GM12872 (cell line): ENCODE data around the gene EIF1B.

Experiments used
- CTCF ChIP-seq: IDR thresholded peaks from 3 replicates; pipeline ENCODE4 v1.5.1; 2011; ENCODE audit warnings: low read depth, mild to moderate bottlenecking, low read length, moderate library complexity; ENCODE audit not compliant: insufficient read depth

The EIF1B gene

DNA sequence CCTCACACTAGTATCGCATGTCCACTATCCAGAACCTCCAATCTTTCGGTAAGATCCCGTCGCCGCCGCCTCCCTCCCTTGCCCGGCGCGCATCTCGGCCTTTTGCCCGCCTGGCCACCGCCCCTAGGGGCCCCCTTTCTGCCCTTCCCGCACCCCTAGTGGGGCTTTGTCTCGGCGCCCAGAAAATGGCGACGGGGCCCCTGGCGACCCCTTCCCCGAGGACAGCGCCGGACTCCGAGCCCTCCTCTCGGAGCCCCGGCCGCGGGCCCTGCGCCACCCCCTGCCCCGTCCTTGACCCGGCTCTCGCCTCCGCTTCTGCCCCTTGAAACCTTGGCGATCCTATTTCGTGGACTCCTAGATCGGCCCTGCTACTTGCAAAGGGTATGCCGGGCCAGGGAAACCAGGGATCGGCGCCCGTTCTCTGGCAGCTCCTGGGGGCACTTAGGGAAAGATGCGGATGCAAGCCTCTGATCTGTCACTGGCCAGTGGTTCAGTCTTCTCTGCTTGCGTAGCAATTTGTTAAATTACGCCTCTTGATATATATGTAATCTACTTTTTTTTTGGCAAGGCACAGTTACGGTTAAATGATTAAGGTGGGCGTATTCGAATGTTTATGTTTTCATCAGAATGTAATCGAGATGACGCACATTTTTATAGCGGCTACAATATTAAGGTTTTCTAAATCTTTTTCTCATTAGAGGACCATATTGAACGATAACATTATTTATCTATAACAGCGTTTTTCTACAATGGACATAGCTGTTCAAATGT is 603 bp downstream of the EIF1B start:
- TF ChIP-seq CTCF: no peak

- no peak for TF ChIP-seq CTCF
Observed at GRCh38 chr3:40310705-40311104, 1.2 kb downstream of the EIF1B start.

- no peak for TF ChIP-seq CTCF
Observed at GRCh38 chr3:40312661-40313226, 3.2 kb downstream of the EIF1B start.

DNA sequence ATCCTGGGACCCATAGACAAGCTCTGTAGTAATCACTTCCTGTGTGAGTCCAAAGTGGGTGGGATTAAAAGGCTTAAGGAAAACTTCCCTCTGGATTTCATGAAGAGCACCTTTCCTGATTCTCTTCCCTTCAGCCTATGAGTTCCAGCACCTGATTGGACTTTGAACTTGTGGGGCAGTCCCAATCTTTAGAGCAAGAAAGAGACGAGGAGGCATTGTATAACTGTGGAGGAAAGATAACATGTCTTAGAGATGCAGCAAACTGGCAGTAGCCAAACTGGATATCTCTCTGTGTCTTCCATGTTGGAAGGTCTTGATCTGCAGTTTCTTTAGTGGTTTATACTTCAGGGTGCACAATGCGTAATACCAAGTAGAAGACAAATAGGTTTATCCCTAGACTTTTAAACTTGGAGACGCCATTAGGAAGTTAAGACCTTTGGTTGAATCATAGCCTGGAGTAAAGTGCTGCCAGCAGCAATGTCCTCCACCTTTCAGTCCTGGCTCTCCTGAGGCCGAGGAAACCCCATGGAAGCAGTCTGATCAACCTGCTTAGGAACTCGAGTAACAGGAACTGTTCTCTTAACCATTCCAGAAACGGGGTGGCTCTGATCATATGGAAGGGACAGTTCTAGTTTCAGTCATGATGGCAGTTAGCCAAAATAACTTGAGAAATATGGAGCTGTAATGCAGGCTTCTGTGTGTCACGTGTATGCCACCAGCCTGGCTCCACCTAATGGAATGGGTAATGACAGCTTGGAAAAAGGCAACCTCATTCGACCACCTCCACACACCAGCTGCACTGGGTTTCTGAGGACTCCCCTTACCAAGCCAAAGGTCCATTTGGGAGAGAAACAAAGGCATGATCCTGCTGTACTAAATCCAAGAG is 4.7 kb downstream of the EIF1B start:
- TF ChIP-seq CTCF: no peak

DNA sequence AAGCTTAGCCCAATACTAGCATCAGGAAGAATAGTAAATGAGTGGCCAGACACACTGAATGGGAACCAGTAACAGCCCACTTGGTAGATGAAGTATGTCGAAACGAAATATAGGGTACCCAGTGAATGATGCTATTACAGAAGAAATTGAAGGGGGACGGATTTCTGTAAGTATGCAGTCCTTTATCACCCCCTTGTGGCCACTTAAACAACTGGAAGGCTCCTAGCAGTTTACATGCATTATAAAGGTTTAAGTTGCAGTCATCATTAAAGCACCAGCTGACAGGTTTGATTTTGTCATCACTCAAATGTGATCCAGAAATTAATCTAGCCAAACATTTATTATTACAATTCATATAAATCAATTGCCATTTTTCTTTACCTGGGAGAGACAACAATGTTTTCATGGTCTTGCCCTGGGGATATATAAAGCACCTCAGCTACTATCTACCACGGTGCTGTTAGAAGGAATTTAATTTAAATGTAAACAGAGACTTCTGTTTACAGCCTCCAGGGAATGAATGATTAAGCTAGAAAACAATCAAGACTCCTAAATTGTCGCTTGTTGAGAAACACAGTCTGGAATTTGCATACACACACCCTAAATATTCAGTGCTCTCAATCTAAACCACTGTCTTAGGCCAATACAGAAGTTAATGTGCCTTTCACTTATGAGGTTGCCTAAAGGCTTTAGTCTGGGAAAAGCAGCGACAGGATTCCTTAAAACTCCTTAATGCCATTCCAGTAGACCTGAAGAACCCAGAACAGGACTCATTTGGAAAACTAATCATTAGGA is 7.8 kb downstream of the EIF1B start:
- TF ChIP-seq CTCF: peak; percentile 81

- TF ChIP-seq CTCF: no peak
Observed at GRCh38 chr3:40321818-40322217, 12.3 kb downstream of the EIF1B start.
